IMR-90 (cell line): ENCODE measurements around the gene MAN1A2. TPM values are rescaled to one million over a fixed set of nuclear protein-coding genes. Genes with fewer than 3 reads are reported as not detected.

Experiments
- ATAC-seq: fragments of 200-7000 bp; cut with Tn5 transposase; 2 replicates; pipeline ENCODE4 v1.9.1; 2020; ENCODE audit warnings: low read depth, mild to moderate bottlenecking, moderate library complexity
- BruUV-seq: library from RNA; stranded (reverse); fragments of 400-500 nt; replicated peaks from 2 replicates; lab custom pipeline; 2021; lab: Mats Ljungman, UMichigan
- CTCF ChIA-PET: fragments of 300-600 bp; formaldehyde crosslinking; extraction: SDS; loops from one replicate; lab custom pipeline; 2021; ENCODE audit warnings: antibody characterized with exemption; lab: Yijun Ruan, JAX
- POLR2A ChIA-PET: fragments of 300-600 bp; sonication (Branson Sonifier 250); formaldehyde crosslinking; loops from one replicate; lab custom pipeline; 2022; ENCODE audit warnings: antibody characterized with exemption; ENCODE audit not compliant: unreplicated experiment; lab: Charles Lee
- DNase-seq: peaks from one replicate; pipeline ENCODE4 v3.0.0; 2013
- H2AFZ ChIP-seq: replicated peaks from 2 replicates; pipeline ENCODE3; 2013; ENCODE audit warnings: low read length, mild to moderate bottlenecking; ENCODE audit not compliant: poor library complexity
- H2AK5ac ChIP-seq: 2 replicates; pipeline ENCODE4 v1.6.1; 2013; ENCODE audit warnings: low read depth, low read length, inconsistent platforms
- H2AK9ac ChIP-seq: replicated peaks from 2 replicates; pipeline ENCODE3; 2013; ENCODE audit warnings: mild to moderate bottlenecking, low read depth, low read length, moderate library complexity; ENCODE audit not compliant: poor library complexity
- H2BK120ac ChIP-seq: 2 replicates; pipeline ENCODE4 v1.6.1; 2013; ENCODE audit warnings: low read depth, low read length, inconsistent platforms
- H2BK15ac ChIP-seq: 3 replicates; pipeline ENCODE4 v1.6.1; 2013; ENCODE audit warnings: low read depth, low read length, inconsistent platforms
- H2BK20ac ChIP-seq: 2 replicates; pipeline ENCODE4 v1.6.1; 2013; ENCODE audit warnings: low read depth, mild to moderate bottlenecking, inconsistent platforms, low read length, moderate library complexity
- H2BK5ac ChIP-seq: 2 replicates; pipeline ENCODE4 v1.6.1; 2013; ENCODE audit warnings: mild to moderate bottlenecking, low read depth, low read length, inconsistent platforms; ENCODE audit not compliant: poor library complexity, severe bottlenecking
- H3K14ac ChIP-seq: replicated peaks from 2 replicates; pipeline ENCODE4 v1.6.1; 2013; ENCODE audit warnings: low read depth, low read length, inconsistent platforms
- H3K18ac ChIP-seq: 2 replicates; pipeline ENCODE4 v1.6.1; 2013; ENCODE audit warnings: low read depth, low read length, control low read depth
- H3K23ac ChIP-seq: 2 replicates; pipeline ENCODE4 v1.6.1; 2013; ENCODE audit warnings: low read depth, low read length, inconsistent platforms
- H3K27ac ChIP-seq: 2 replicates; pipeline ENCODE4 v1.5.1; 2013; ENCODE audit warnings: mild to moderate bottlenecking, control low read depth, low read length; ENCODE audit not compliant: insufficient read depth
- H3K27me3 ChIP-seq: 2 replicates; pipeline ENCODE4 v1.6.1; 2013; ENCODE audit warnings: low read length; ENCODE audit not compliant: control insufficient read depth, insufficient read depth
- H3K36me3 ChIP-seq: 2 replicates; pipeline ENCODE4 v1.6.1; 2013; ENCODE audit warnings: low read length, mixed read lengths; ENCODE audit not compliant: control insufficient read depth, insufficient read depth
- H3K4ac ChIP-seq: 2 replicates; pipeline ENCODE4 v1.6.1; 2013; ENCODE audit warnings: low read depth, low read length, inconsistent platforms
- H3K4me1 ChIP-seq: 2 replicates; pipeline ENCODE4 v1.6.1; 2013; ENCODE audit warnings: low read length, mixed read lengths; ENCODE audit not compliant: control insufficient read depth, insufficient read depth
- H3K4me2 ChIP-seq: 2 replicates; pipeline ENCODE4 v1.6.1; 2013; ENCODE audit warnings: low read depth, mild to moderate bottlenecking, control low read depth, low read length, moderate library complexity
- H3K4me3 ChIP-seq: 2 replicates; pipeline ENCODE4 v1.5.1; 2013; ENCODE audit warnings: low read depth, mild to moderate bottlenecking, control low read depth, low read length, moderate library complexity; ENCODE audit not compliant: insufficient read depth
- H3K56ac ChIP-seq: 2 replicates; pipeline ENCODE4 v1.6.1; 2013; ENCODE audit warnings: low read length, inconsistent platforms; ENCODE audit not compliant: insufficient read depth; ENCODE audit errors: extremely low read depth
- H3K79me1 ChIP-seq, 2 experiments: 2 replicates each; pipeline ENCODE4 v1.6.1; 2013; ENCODE audit warnings: low read length in 2 of 2, inconsistent platforms in 1 of 2, low read depth in 1 of 2
- H3K9ac ChIP-seq: 2 replicates; pipeline ENCODE4 v1.6.1; 2013; ENCODE audit warnings: low read depth, low read length, control low read depth
- H3K9me1 ChIP-seq: 2 replicates; pipeline ENCODE4 v1.6.1; 2013; ENCODE audit warnings: low read length, inconsistent platforms; ENCODE audit not compliant: insufficient read depth
- H3K9me3 ChIP-seq: 2 replicates; pipeline ENCODE4 v1.6.1; 2013; ENCODE audit warnings: low read length; ENCODE audit not compliant: control insufficient read depth, insufficient read depth
- H4K20me1 ChIP-seq: 2 replicates; pipeline ENCODE4 v1.6.1; 2013; ENCODE audit warnings: low read length, inconsistent platforms; ENCODE audit not compliant: insufficient read depth
- H4K5ac ChIP-seq: 2 replicates; pipeline ENCODE4 v1.6.1; 2013; ENCODE audit warnings: mild to moderate bottlenecking, low read depth, low read length, control low read depth
- H4K8ac ChIP-seq, 2 experiments: 2 replicates each; pipeline ENCODE4 v1.6.1; 2013; ENCODE audit warnings: low read depth in 2 of 2, low read length in 2 of 2, control low read depth in 1 of 2, inconsistent platforms in 1 of 2
- H4K91ac ChIP-seq: 2 replicates; pipeline ENCODE4 v1.6.1; 2013; ENCODE audit warnings: low read depth, low read length, inconsistent platforms; ENCODE audit not compliant: insufficient read depth
- BHLHE40 ChIP-seq: fragments of 150-350 bp; IDR thresholded peaks from 2 replicates; pipeline ENCODE4 v1.6.1; 2016; ENCODE audit warnings: mild to moderate bottlenecking, low read depth, low read length
- CEBPB ChIP-seq: IDR thresholded peaks from 2 replicates; pipeline ENCODE4 v1.6.1; 2012; ENCODE audit warnings: low read depth, low read length, improper control_type of control experiment
- CHD1 ChIP-seq: IDR thresholded peaks from 2 replicates; pipeline ENCODE4 v1.6.1; 2012; ENCODE audit warnings: low read depth, low read length, improper control_type of control experiment
- CTCF ChIP-seq: conservative IDR thresholded peaks from 2 replicates; pipeline ENCODE4 v1.5.1; 2012; ENCODE audit warnings: mild to moderate bottlenecking, low read depth, low read length, improper control_type of control experiment
- ELK1 ChIP-seq: fragments of 150-350 bp; IDR thresholded peaks from 2 replicates; pipeline ENCODE4 v1.6.1; 2016; ENCODE audit warnings: low read depth, mild to moderate bottlenecking, low read length, moderate library complexity, borderline replicate concordance
- FOS ChIP-seq: fragments of 150-350 bp; IDR thresholded peaks from 2 replicates; pipeline ENCODE4 v1.6.1; 2016; ENCODE audit warnings: low read depth, low read length
- MAFK ChIP-seq: IDR thresholded peaks from 2 replicates; pipeline ENCODE4 v1.6.1; 2012; ENCODE audit warnings: low read depth, low read length, improper control_type of control experiment
- MAZ ChIP-seq: IDR thresholded peaks from 2 replicates; pipeline ENCODE4 v1.6.1; 2012; ENCODE audit warnings: low read depth, mild to moderate bottlenecking, low read length, improper control_type of control experiment, moderate library complexity, borderline replicate concordance
- MXI1 ChIP-seq: IDR thresholded peaks from 2 replicates; pipeline ENCODE4 v1.6.1; 2012; ENCODE audit warnings: low read depth, mild to moderate bottlenecking, low read length, moderate library complexity, borderline replicate concordance
- NFE2L2 ChIP-seq: fragments of 150-350 bp; IDR thresholded peaks from 2 replicates; pipeline ENCODE4 v1.6.1; 2016; ENCODE audit warnings: low read depth, mild to moderate bottlenecking, low read length
- POLR2A ChIP-seq: IDR thresholded peaks from 2 replicates; pipeline ENCODE4 v1.6.1; 2012; ENCODE audit warnings: mild to moderate bottlenecking, low read depth, low read length
- RAD21 ChIP-seq: IDR thresholded peaks from 2 replicates; pipeline ENCODE4 v1.6.1; 2012; ENCODE audit warnings: low read length, improper control_type of control experiment
- RCOR1 ChIP-seq: IDR thresholded peaks from 2 replicates; pipeline ENCODE4 v1.6.1; 2012; ENCODE audit warnings: mild to moderate bottlenecking, low read length, improper control_type of control experiment; ENCODE audit not compliant: insufficient replicate concordance
- RFX5 ChIP-seq: IDR thresholded peaks from 2 replicates; pipeline ENCODE4 v1.8.0; 2012; ENCODE audit warnings: low read depth, mild to moderate bottlenecking, low read length, moderate library complexity
- SMC3 ChIP-seq: fragments of 150-350 bp; IDR thresholded peaks from 2 replicates; pipeline ENCODE4 v1.6.1; 2016; ENCODE audit warnings: low read depth, mild to moderate bottlenecking, antibody characterized with exemption, low read length, moderate library complexity
- WGBS, 2 experiments: methylation state at CpG; one replicate each; pipeline versions ENCODE4 v1.1.5 to v1.1.7; 2013; ENCODE audit warnings: missing lambda C conversion rate in 2 of 2; ENCODE audit not compliant: insufficient read length in 1 of 2; ENCODE audit errors: extremely low coverage in 2 of 2; 5-methylcytosine and 5-hydroxymethylcytosine counted together
- dilution Hi-C: fragments of 300-500 bp; cut with HindIII; formaldehyde crosslinking; loops from one replicate; pipeline ENCODE4 v1.14.3; 2018; ENCODE audit warnings: low sequenced_read_pairs; ENCODE audit not compliant: unreplicated experiment
- in situ Hi-C: fragments of 300-500 bp; cut with MboI; formaldehyde crosslinking; loops from 3 replicates; pipeline ENCODE4 v1.14.3; 2019; ENCODE audit warnings: low sequenced_read_pairs, inconsistent platforms, mixed read lengths
- intact Hi-C: fragments of 100-400 bp; cut with micrococcal nuclease; formaldehyde crosslinking; loops from 2 replicates; pipeline ENCODE4 v1.10.0; 2022
- polyA plus RNA-seq, 3 experiments: library from polyadenylated mRNA; depleted of rRNA; stranded (reverse); fragments of >200 nt; gene quantifications; 2 replicates each; pipeline ENCODE4 v1.2.3, GENCODE V29; 2012; ENCODE audit warnings: low replicate concordance in 1 of 3
- total RNA-seq: library from RNA; depleted of rRNA; stranded (reverse); fragments of >200 nt; gene quantifications from 2 replicates; pipeline ENCODE4 v1.2.3, GENCODE V29; 2012
- TF ChIP-seq, protein P1 (sequence below): fragments of 150-350 bp; IDR thresholded peaks from 2 replicates; pipeline ENCODE4 v1.6.1; 2017; ENCODE audit warnings: mild to moderate bottlenecking, antibody characterized with exemption, low read length, low read depth

MAN1A2 gene
- total and polyA plus RNA-seq, 2 of the 4 experiments (the other 2 are of a cell fraction), result 12.4 to 29.4 TPM

DNA sequence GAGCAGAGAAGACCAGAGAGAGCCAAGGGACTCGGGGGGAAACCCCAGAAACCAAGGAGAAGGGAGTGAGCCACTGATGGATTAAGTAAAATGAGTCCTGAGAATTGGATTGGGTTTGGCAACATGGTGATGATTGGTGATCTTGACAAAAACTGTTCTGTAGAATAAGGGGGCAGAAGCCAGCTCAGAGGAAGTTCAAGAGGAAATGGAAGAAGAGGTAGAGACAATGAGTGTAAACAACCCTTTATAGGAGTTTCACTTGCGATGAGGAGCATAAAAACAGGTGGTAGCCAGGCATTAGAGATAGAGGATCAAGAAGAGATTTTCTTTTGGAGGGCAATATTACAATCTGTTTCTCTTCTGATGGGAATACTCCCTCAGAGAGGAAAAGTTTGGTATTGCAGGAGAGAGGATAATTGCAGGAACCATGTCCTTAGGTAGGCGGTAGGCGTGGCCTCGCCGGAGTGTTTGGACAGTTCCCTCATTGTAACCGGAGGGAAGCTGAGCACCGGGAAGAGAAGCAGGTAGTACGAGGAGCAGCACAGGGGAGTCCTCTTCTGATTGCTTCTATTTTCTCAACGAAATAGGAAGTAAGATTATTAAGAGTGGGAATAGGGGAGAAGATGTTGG lies 170.2 kb downstream of the MAN1A2 start:
- BruUV-seq, result no TSS peak

More for the DNA sequence above, 170.2 kb downstream of the MAN1A2 start:
- H4K8ac ChIP-seq, result no peak overlapping the region
- H2AFZ ChIP-seq, result no peak overlapping the region
- no peak overlapping the region for H3K56ac ChIP-seq
- peaks cover 10% of the 10 kb centered on the region; the same call in 1 of the 2 replicates for H3K9me1 ChIP-seq
- H3K79me1 ChIP-seq, result no peaks in the 10 kb centered on the region
- no peak overlapping the region for H3K9ac ChIP-seq
- WGBS, 2 experiments, result 61% methylated on average over 7 of the region's 10 CpGs; no CpG with 5 or more reads in 1 of the 2 experiments
- H3K18ac ChIP-seq, result no peak overlapping the region
- ATAC-seq (no peak), DNase-seq (no peak)
- H2AK9ac ChIP-seq, result no peak overlapping the region
- H2BK5ac ChIP-seq, result no peak overlapping the region
- H3K23ac ChIP-seq, result no peak overlapping the region
- no peak overlapping the region for H2BK15ac ChIP-seq
- H2AK5ac ChIP-seq, result no peak overlapping the region
- H3K14ac ChIP-seq, result no peak overlapping the region
- no peaks in the 10 kb centered on the region for H4K20me1 ChIP-seq
- no peak overlapping the region for H2BK120ac ChIP-seq
- no peak overlapping the region for H2BK20ac ChIP-seq
- dilution Hi-C loops (no loop called here), intact Hi-C loops (loop anchor here (5.0 kb wide), 2 partner anchors 70 to 220 kb away; partner anchors contain the start of gene TENT5C), in situ Hi-C loops (no loop called here)
- ChIA-PET CTCF (no interaction called here), POLR2A (no interaction called here)
- no peak overlapping the region for H4K91ac ChIP-seq
- peaks cover 2% of the 10 kb centered on the region; the same call in 1 of the 2 replicates for H3K4me1 ChIP-seq
- H3K27ac ChIP-seq, result no peak overlapping the region
- no peaks in the 10 kb centered on the region for H3K27me3 ChIP-seq
- no peak overlapping the region for H3K4me3 ChIP-seq
- no peaks in the 10 kb centered on the region for H3K36me3 ChIP-seq
- no peak overlapping the region for H3K4me2 ChIP-seq
- TF ChIP-seq SMC3 (no peak), MXI1 (no peak), NFE2L2 (no peak), ELK1 (no peak), RFX5 (no peak), RCOR1 (no peak), POLR2A (no peak), RAD21 (no peak), CTCF (no peak), FOS (no peak), CHD1 (no peak), MAZ (no peak), MAFK (no peak), CEBPB (no peak), BHLHE40 (no peak)
- TF ChIP-seq, protein P1, sequence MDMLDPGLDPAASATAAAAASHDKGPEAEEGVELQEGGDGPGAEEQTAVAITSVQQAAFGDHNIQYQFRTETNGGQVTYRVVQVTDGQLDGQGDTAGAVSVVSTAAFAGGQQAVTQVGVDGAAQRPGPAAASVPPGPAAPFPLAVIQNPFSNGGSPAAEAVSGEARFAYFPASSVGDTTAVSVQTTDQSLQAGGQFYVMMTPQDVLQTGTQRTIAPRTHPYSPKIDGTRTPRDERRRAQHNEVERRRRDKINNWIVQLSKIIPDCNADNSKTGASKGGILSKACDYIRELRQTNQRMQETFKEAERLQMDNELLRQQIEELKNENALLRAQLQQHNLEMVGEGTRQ, result no peak
- H4K5ac ChIP-seq, result no peak overlapping the region
- no peak overlapping the region for H3K4ac ChIP-seq
- H3K9me3 ChIP-seq, result no peaks in the 10 kb centered on the region
